ENCODE results near the gene CCDC71. TPM values are rescaled to one million over a fixed set of nuclear protein-coding genes. Genes with fewer than 3 reads are reported as not detected.

Gene CCDC71
- polyA plus RNA-seq, 2 donors, result 10.1 to 19.1 TPM

DNA sequence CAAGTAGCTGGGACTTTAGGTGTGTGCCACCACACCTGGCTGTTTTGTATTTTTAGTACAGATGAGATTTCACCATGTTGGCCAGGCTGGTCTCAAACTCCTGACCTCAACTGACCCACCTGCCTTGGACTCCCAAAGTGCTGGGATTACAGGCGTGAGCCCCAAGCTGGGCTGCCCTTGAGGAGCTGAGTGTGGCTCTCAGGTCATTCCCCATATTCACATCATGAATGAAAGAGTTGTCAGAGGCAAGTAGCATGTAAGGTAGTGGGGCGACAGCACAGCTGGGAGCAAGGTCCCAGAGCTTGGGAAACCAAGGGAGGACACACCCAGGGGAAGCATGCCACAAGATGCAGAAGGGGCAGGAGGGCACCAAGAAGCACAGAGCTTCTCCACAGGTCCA, 4.9 kb downstream of the CCDC71 start:
- H3K4me1 ChIP-seq (ENCODE audit: control insufficient read depth in 2 of 2, insufficient read depth in 2 of 2, low read length in 1 of 2), result peaks cover 5 to 6% of the 10 kb centered on the region in 2 donors
- no peak overlapping the region for H3K4me3 ChIP-seq (ENCODE audit: low read depth in 1 of 2, low read length in 2 of 2)
- no peak overlapping the region for H3K27ac ChIP-seq (ENCODE audit: low read depth in 2 of 2, low read length in 1 of 2)
- no peaks in the 10 kb centered on the region for H3K9me3 ChIP-seq (ENCODE audit: control insufficient read depth in 2 of 2, insufficient read depth in 1 of 2, low read depth in 1 of 2, low read length in 1 of 2)
- no peaks in the 10 kb centered on the region for H3K27me3 ChIP-seq (ENCODE audit: control insufficient read depth in 1 of 2, insufficient read depth in 2 of 2, low read length in 2 of 2)
- WGBS, 2 donors, result 95 to 96% methylated on average over 2 of the region's 2 CpGs
- peaks cover 12 to 18% of the 10 kb centered on the region in 2 donors for H3K36me3 ChIP-seq (ENCODE audit: control insufficient read depth in 2 of 2, insufficient read depth in 2 of 2, low read length in 1 of 2)

DNA sequence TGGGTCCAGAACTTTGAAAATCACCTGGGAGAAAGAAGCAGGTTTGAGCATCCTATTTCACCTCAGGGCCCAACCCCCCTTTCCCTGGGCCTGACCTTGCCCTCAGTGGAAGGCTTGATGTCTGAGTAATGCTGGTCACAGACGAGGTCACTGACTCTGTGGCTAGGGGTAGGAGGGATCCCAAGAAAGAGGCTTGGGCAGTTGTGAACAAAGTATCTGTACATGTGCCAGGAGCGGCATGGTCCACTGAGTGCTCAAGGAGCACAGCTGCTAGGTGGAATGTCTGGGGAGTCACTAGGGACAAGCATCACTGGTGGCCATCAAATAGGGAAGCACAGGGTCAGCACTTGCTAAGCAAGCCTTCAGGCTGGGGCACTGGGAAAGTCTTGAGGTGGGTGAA, 7.3 kb downstream of the CCDC71 start:
- no peak overlapping the region for H3K27ac ChIP-seq (ENCODE audit: low read depth in 2 of 2, low read length in 1 of 2)

DNA sequence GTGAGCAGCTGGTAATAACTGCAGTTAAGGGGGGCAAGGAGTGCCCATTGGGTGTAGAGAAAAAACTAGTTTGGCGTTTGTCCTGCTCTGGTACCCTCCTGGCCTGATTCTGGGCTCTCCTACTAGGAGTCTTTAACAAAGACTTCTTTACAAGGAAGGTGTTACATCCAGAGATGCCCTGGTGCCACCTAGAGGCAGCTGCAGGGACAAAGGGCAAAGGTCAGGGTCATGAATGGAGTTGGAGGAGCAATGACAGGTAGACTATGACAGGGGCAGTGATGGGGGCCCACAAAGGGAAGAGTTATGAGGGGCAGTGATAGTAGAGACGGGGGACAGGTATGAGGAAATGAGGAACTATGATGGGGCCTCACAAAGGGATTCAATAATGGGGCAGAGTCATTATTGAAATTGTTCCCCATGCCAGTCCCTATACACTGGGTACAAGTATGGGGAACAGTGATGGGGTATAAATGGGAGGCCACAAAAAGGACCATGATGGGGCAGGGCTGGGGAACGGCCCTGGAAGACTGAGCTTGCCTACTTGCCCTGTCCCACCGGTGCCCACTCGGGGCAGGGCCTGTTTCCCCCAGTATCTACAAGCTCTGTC, 7.9 kb downstream of the CCDC71 start:
- 65 to 70% methylated on average over 5 of the region's 5 CpGs for WGBS, 2 donors
- Histone ChIP-seq H3K4me1 (ENCODE audit: control insufficient read depth in 2 of 2, insufficient read depth in 2 of 2, low read length in 1 of 2) (peaks cover 0 to under 1% of the 10 kb centered on the region in 2 donors), H3K27ac (ENCODE audit: low read depth in 2 of 2, low read length in 1 of 2) (no peak overlapping the region), H3K36me3 (ENCODE audit: control insufficient read depth in 2 of 2, insufficient read depth in 2 of 2, low read length in 1 of 2) (peaks cover 3 to 8% of the 10 kb centered on the region in 2 donors), H3K4me3 (ENCODE audit: low read depth in 1 of 2, low read length in 2 of 2) (no peak overlapping the region), H3K9me3 (ENCODE audit: control insufficient read depth in 2 of 2, insufficient read depth in 1 of 2, low read depth in 1 of 2, low read length in 1 of 2) (no peaks in the 10 kb centered on the region), H3K27me3 (ENCODE audit: control insufficient read depth in 1 of 2, insufficient read depth in 2 of 2, low read length in 2 of 2) (no peaks in the 10 kb centered on the region)

More for the DNA sequence above, 7.3 kb downstream of the CCDC71 start:
- peaks cover 8 to 14% of the 10 kb centered on the region in 2 donors for H3K36me3 ChIP-seq (ENCODE audit: control insufficient read depth in 2 of 2, insufficient read depth in 2 of 2, low read length in 1 of 2)
- no peaks in the 10 kb centered on the region for H3K27me3 ChIP-seq (ENCODE audit: control insufficient read depth in 1 of 2, insufficient read depth in 2 of 2, low read length in 2 of 2)
- H3K4me3 ChIP-seq (ENCODE audit: low read depth in 1 of 2, low read length in 2 of 2), result no peak overlapping the region
- no peaks in the 10 kb centered on the region for H3K9me3 ChIP-seq (ENCODE audit: control insufficient read depth in 2 of 2, insufficient read depth in 1 of 2, low read depth in 1 of 2, low read length in 1 of 2)
- H3K4me1 ChIP-seq (ENCODE audit: control insufficient read depth in 2 of 2, insufficient read depth in 2 of 2, low read length in 1 of 2), result no peaks in the 10 kb centered on the region
- 65 to 70% methylated on average over 2 of the region's 2 CpGs for WGBS, 2 donors

DNA sequence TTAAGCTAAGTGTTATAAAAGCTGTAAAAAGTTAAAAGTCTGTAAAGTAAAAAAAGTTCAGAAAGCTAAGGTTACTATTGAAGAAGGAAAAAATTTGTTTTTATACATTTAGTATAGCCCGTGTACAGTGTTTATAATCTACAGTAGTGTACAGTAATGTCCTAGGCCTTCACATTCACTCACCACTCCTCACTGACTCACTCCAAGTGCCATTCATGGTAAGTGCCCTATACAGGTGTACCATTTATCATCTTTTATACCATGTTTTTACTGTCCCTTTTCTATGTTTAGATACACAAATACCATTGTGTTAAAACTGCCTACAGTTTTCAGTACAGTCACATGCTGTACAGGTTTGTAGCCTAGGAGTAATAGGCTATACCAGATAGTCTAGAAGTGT, 8.8 kb downstream of the CCDC71 start:
- Histone ChIP-seq H3K27ac (ENCODE audit: low read depth in 2 of 2, low read length in 1 of 2) (no peak overlapping the region), H3K4me1 (ENCODE audit: control insufficient read depth in 2 of 2, insufficient read depth in 2 of 2, low read length in 1 of 2) (peaks cover 0 to 3% of the 10 kb centered on the region in 2 donors), H3K27me3 (ENCODE audit: control insufficient read depth in 1 of 2, insufficient read depth in 2 of 2, low read length in 2 of 2) (no peaks in the 10 kb centered on the region), H3K4me3 (ENCODE audit: low read depth in 1 of 2, low read length in 2 of 2) (no peak overlapping the region), H3K9me3 (ENCODE audit: control insufficient read depth in 2 of 2, insufficient read depth in 1 of 2, low read depth in 1 of 2, low read length in 1 of 2) (no peaks in the 10 kb centered on the region), H3K36me3 (ENCODE audit: control insufficient read depth in 2 of 2, insufficient read depth in 2 of 2, low read length in 1 of 2) (peaks cover 0 to 2% of the 10 kb centered on the region in 2 donors)
- WGBS, 2 donors, result 48 to 57% methylated on average over 1 of the region's 1 CpG

- no peak overlapping the region for H3K27ac ChIP-seq (ENCODE audit: low read depth in 2 of 2, low read length in 1 of 2)
- H3K4me1 ChIP-seq (ENCODE audit: control insufficient read depth in 2 of 2, insufficient read depth in 2 of 2, low read length in 1 of 2), result peaks cover 0 to 9% of the 10 kb centered on the region in 2 donors
- H3K36me3 ChIP-seq (ENCODE audit: control insufficient read depth in 2 of 2, insufficient read depth in 2 of 2, low read length in 1 of 2), result peaks cover 0 to 2% of the 10 kb centered on the region in 2 donors
- no peaks in the 10 kb centered on the region for H3K9me3 ChIP-seq (ENCODE audit: control insufficient read depth in 2 of 2, insufficient read depth in 1 of 2, low read depth in 1 of 2, low read length in 1 of 2)
- no peak overlapping the region for H3K4me3 ChIP-seq (ENCODE audit: low read depth in 1 of 2, low read length in 2 of 2)
- no peaks in the 10 kb centered on the region for H3K27me3 ChIP-seq (ENCODE audit: control insufficient read depth in 1 of 2, insufficient read depth in 2 of 2, low read length in 2 of 2)
- WGBS, 2 donors, result 81 to 84% methylated on average over 3 of the region's 3 CpGs
Observed at GRCh38 chr3:49153349-49153912, 12.7 kb downstream of the CCDC71 start.

DNA sequence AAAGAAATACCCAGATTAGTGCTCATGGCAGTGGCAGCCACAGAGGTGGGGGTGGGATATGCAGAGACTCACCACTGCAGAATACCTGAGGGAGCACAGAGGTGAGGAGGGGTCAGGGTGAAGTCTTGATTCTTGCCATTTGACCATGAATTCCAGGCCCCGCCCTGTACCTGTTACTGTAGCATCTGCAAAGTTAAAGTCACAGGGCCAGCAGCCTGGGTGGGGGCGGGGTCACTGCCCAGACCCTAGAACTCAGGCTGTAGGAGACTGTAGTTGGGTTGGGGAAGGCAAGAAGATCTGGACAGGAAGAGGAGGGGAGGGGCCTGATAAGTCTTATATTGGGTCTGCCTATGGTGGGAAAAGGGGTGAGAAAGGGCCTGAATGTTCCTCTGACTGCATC, 14.5 kb downstream of the CCDC71 start:
- Histone ChIP-seq H3K27me3 (ENCODE audit: control insufficient read depth in 1 of 2, insufficient read depth in 2 of 2, low read length in 2 of 2) (no peaks in the 10 kb centered on the region), H3K4me3 (ENCODE audit: low read depth in 1 of 2, low read length in 2 of 2) (no peak overlapping the region), H3K27ac (ENCODE audit: low read depth in 2 of 2, low read length in 1 of 2) (no peak overlapping the region), H3K36me3 (ENCODE audit: control insufficient read depth in 2 of 2, insufficient read depth in 2 of 2, low read length in 1 of 2) (no peaks in the 10 kb centered on the region), H3K9me3 (ENCODE audit: control insufficient read depth in 2 of 2, insufficient read depth in 1 of 2, low read depth in 1 of 2, low read length in 1 of 2) (no peaks in the 10 kb centered on the region), H3K4me1 (ENCODE audit: control insufficient read depth in 2 of 2, insufficient read depth in 2 of 2, low read length in 1 of 2) (peaks cover 0 to 9% of the 10 kb centered on the region in 2 donors)
- 83 to 90% methylated on average over 2 of the region's 2 CpGs for WGBS, 2 donors

- Histone ChIP-seq H3K27me3 (ENCODE audit: control insufficient read depth in 1 of 2, insufficient read depth in 2 of 2, low read length in 2 of 2) (no peaks in the 10 kb centered on the region), H3K27ac (ENCODE audit: low read depth in 2 of 2, low read length in 1 of 2) (no peak overlapping the region), H3K4me1 (ENCODE audit: control insufficient read depth in 2 of 2, insufficient read depth in 2 of 2, low read length in 1 of 2) (peaks cover 0 to 8% of the 10 kb centered on the region in 2 donors), H3K9me3 (ENCODE audit: control insufficient read depth in 2 of 2, insufficient read depth in 1 of 2, low read depth in 1 of 2, low read length in 1 of 2) (no peaks in the 10 kb centered on the region), H3K4me3 (ENCODE audit: low read depth in 1 of 2, low read length in 2 of 2) (no peak overlapping the region), H3K36me3 (ENCODE audit: control insufficient read depth in 2 of 2, insufficient read depth in 2 of 2, low read length in 1 of 2) (no peaks in the 10 kb centered on the region)
- 73 to 76% methylated on average over 5 of the region's 5 CpGs for WGBS, 2 donors
Observed at GRCh38 chr3:49148159-49148558, 18.0 kb downstream of the CCDC71 start.

- Histone ChIP-seq H3K27me3 (ENCODE audit: control insufficient read depth in 1 of 2, insufficient read depth in 2 of 2, low read length in 2 of 2) (no peaks in the 10 kb centered on the region), H3K27ac (ENCODE audit: low read depth in 2 of 2, low read length in 1 of 2) (no peak overlapping the region), H3K4me1 (ENCODE audit: control insufficient read depth in 2 of 2, insufficient read depth in 2 of 2, low read length in 1 of 2) (peaks cover 0 to 8% of the 10 kb centered on the region in 2 donors), H3K9me3 (ENCODE audit: control insufficient read depth in 2 of 2, insufficient read depth in 1 of 2, low read depth in 1 of 2, low read length in 1 of 2) (no peaks in the 10 kb centered on the region), H3K36me3 (ENCODE audit: control insufficient read depth in 2 of 2, insufficient read depth in 2 of 2, low read length in 1 of 2) (no peaks in the 10 kb centered on the region), H3K4me3 (ENCODE audit: low read depth in 1 of 2, low read length in 2 of 2) (no peak overlapping the region)
- 73 to 75% methylated on average over 3 of the region's 3 CpGs for WGBS, 2 donors
Observed at GRCh38 chr3:49140080-49140479, 26.1 kb downstream of the CCDC71 start.

DNA sequence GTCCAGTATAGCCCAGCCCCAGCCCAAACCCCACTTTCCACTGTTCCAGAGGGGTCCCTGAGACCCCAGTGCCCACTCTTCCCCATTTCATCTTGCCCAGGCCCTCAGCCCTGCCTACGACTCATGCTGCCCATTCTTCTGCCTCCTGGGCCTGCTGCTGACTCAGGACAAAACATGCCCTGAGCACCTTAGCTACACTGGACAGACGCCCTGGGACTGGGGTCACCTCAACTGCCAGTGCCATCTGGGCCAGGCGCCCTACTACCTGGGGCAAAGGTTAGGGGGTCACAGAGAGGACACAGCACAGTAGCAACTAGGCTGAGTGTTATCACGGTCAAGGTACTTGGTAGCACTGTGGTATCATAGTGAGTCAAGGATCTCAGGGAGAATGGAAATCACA, 30.6 kb downstream of the CCDC71 start:
- 75 to 81% methylated on average over 4 of the region's 4 CpGs for WGBS, 2 donors

More for the DNA sequence above, 30.6 kb downstream of the CCDC71 start:
- Histone ChIP-seq H3K4me3 (ENCODE audit: low read depth in 1 of 2, low read length in 2 of 2) (no peak overlapping the region), H3K27ac (ENCODE audit: low read depth in 2 of 2, low read length in 1 of 2) (no peak overlapping the region), H3K4me1 (ENCODE audit: control insufficient read depth in 2 of 2, insufficient read depth in 2 of 2, low read length in 1 of 2) (peaks cover 10 to 20% of the 10 kb centered on the region in 2 donors), H3K9me3 (ENCODE audit: control insufficient read depth in 2 of 2, insufficient read depth in 1 of 2, low read depth in 1 of 2, low read length in 1 of 2) (no peaks in the 10 kb centered on the region), H3K27me3 (ENCODE audit: control insufficient read depth in 1 of 2, insufficient read depth in 2 of 2, low read length in 2 of 2) (no peaks in the 10 kb centered on the region), H3K36me3 (ENCODE audit: control insufficient read depth in 2 of 2, insufficient read depth in 2 of 2, low read length in 1 of 2) (peaks cover 0 to 6% of the 10 kb centered on the region in 2 donors)

All from esophagus (tissue), 2 donors.